Motor neuron (in vitro differentiated cells): ENCODE measurements around the gene TRDN. TPM values are rescaled to one million over a fixed set of nuclear protein-coding genes. Genes with fewer than 3 reads are reported as not detected.
"Not testable (repeated sequence)": the region's sequence is repeated elsewhere in the genome, so short reads cannot be mapped to it uniquely, and the experiment has no call there.

Experiments
- ATAC-seq, 8 experiments: fragments of 200-7000 bp; cut with Tn5 transposase; replicated peaks in 6 of 8; 2 replicates each; pipeline ENCODE4 v1.8.0; 2021; ENCODE audit warnings: mild to moderate bottlenecking in 8 of 8, moderate library complexity in 8 of 8
- H3K27ac ChIP-seq, 2 donors: fragments of 250-450 bp; sonication (Bioruptor Pico); 2 replicates each; pipeline ENCODE4 v1.9.0; 2021; ENCODE audit warnings: antibody characterized with exemption in 2 of 2, mild to moderate bottlenecking in 2 of 2, moderate library complexity in 1 of 2
- H3K4me1 ChIP-seq, 2 donors: fragments of 250-450 bp; sonication (Bioruptor Pico); replicated peaks in 1 of 2; 2 replicates each; pipeline ENCODE4 v1.6.1; 2021; ENCODE audit warnings: antibody characterized with exemption in 2 of 2, mild to moderate bottlenecking in 2 of 2, moderate library complexity in 1 of 2
- H3K4me3 ChIP-seq, 5 donors: fragments of 250-450 bp; sonication (Bioruptor Pico); 2 replicates each; pipeline ENCODE4 v1.9.0; 2021; ENCODE audit warnings: antibody characterized with exemption in 5 of 5, mild to moderate bottlenecking in 5 of 5, moderate library complexity in 4 of 5
- WGBS, 10 experiments: fragments of 450-650 bp; shearing (Covaris generic); methylation state at CpG; one replicate each; pipeline ENCODE4 v1.0.0; 2022; 5-methylcytosine and 5-hydroxymethylcytosine counted together
- in situ Hi-C, 9 experiments: fragments of 400-800 bp; cut with MboI; loops; one replicate each; pipeline ENCODE4 v1.15.0; 2021; ENCODE audit warnings: low sequenced_read_pairs in 9 of 9, low pct_unique_long_range_greater_than_20kb in 2 of 9; ENCODE audit not compliant: unreplicated experiment in 9 of 9
- total RNA-seq, 8 experiments: library from RNA; unstranded; fragments of 300-600 nt; gene quantifications; 2 replicates each; pipeline versions ENCODE4 v1.2.3 to v1.2.4, GENCODE V29; 2022

TRDN gene
- total RNA-seq, 8 experiments from 2014 or later: 0.90 to 2.8 TPM; not detected in 6

DNA sequence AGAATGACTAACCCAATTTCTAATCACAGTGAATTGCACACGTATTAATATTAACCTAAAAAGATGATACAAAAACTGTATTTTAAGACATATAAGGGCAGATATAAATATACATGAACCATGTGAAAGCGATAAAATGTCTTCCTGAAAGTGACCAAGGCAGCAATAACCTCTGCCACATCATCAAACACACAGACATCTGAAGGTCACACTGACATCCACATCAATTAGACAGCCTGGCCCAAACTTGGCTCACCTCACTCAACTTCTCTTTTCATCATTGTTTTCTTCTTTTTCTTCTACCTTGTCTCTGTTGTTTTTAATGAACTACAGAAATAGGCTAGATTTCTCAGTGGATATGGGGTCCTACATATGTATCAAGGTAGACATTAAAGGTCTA is 128.5 kb downstream of the TRDN start:
- ATAC-seq: no peak
- Histone ChIP-seq H3K27ac (no peak overlapping the region), H3K4me3 (no peak overlapping the region), H3K4me1 (no peaks in the 10 kb centered on the region)
- 14 to 100% (median 47%) methylated on average over 1 to 2 of the region's 2 CpGs; no CpG with 5 or more reads in 2 of the 10 experiments for WGBS, 10 experiments
- in situ Hi-C loops: no loop called here

DNA sequence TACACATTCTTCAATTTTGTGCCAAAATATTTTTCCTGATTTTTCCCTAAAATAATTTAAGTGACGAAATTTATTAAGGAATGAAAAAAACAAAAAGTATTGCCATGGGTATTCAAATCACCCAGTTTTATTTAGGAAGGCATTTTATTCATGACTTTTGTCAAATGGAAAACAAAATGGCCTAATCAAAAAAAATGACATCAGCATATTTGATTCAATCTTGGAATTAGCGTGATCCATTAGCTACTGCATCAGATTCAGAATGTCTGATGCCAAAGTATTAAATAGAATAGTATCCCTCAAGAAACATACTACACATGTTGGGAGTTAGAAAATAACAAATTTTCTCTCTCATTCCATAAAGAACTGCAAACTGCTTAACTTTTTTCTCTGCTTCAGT is 129.2 kb downstream of the TRDN start:
- in situ Hi-C loops: no loop called here
- no peak for ATAC-seq
- Histone ChIP-seq H3K4me1 (no peaks in the 10 kb centered on the region), H3K4me3 (no peak overlapping the region), H3K27ac (no peak overlapping the region)
- 0 to 75% (median 45%) methylated on average over 2 of the region's 2 CpGs for WGBS, 10 experiments

DNA sequence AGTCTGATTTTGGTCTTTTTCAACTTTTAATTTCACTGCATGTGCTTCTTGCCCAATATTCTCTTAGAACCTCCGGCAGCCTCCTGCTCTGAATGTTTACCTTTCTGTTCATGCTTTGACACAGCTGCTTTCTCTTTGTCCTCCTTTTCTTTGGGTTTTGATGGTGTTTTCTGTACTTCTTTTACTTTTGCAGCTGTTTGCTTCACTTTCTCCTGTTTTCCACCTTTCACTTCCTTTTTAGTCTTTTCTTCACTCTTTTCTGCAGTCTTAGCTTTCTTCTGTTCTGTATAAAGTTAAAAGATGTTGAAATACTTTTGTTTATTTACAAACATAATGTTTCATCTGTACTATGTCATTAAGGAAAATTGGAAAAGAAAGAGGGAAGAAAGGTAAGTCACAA is 133.1 kb downstream of the TRDN start:
- WGBS, 10 experiments: 7 to 100% (median 71%) methylated on average over 1 of the region's 1 CpG; no CpG with 5 or more reads in 1 of the 10 experiments
- Histone ChIP-seq H3K4me3 (no peak overlapping the region), H3K27ac (no peak overlapping the region), H3K4me1 (no peaks in the 10 kb centered on the region)
- in situ Hi-C loops: no loop called here
- ATAC-seq: no peak

DNA sequence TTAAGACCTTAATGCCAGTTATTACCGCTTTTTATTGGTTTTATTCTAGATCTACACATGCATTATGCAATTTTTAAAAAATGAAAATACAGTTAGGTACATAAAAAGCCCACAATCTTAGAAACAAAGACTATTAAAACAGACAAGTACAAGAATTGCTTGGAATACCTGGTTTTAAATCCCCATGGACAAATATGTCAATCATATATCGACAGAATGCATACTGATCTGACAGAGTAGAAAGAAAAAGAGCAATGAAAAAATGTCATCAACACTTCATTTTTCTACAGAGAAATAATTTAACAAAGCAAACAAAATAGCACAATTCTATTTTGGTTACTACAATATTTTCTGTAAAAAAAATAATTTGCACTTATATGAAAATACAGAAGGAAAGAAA is 139.7 kb downstream of the TRDN start:
- in situ Hi-C loops: no loop called here
- no peak overlapping the region for H3K4me3 ChIP-seq
- WGBS, 10 experiments: 32 to 100% (median 84%) methylated on average over 1 to 2 of the region's 2 CpGs
- H3K4me1 ChIP-seq: no peaks in the 10 kb centered on the region
- no peak overlapping the region for H3K27ac ChIP-seq
- ATAC-seq: no peak

DNA sequence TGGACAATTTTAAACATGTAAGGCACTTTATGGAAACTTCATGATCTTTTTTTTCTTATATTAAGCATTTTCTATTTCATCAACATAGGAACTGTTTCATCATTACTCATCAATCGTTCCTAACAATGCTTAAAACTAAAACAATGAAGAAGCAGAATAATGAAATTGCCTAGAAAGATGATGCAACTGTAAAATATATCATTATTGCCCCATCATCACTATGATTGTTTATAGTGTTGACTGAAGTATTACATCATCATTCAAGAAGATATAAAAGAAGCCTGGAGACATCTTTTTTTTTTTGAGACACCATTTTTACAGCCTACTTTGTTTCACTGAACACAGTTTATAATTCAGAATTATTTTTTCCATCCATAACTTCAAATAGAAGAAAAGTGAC is 147.2 kb downstream of the TRDN start:
- in situ Hi-C loops: no loop called here
- 0 to 100% (median 45%) methylated on average over 1 of the region's 1 CpG for WGBS, 10 experiments
- no peak overlapping the region for H3K27ac ChIP-seq
- H3K4me1 ChIP-seq: no peaks in the 10 kb centered on the region
- peak in 2 of 8 experiments; percentile 25 to 37 for ATAC-seq
- no peak overlapping the region for H3K4me3 ChIP-seq

DNA sequence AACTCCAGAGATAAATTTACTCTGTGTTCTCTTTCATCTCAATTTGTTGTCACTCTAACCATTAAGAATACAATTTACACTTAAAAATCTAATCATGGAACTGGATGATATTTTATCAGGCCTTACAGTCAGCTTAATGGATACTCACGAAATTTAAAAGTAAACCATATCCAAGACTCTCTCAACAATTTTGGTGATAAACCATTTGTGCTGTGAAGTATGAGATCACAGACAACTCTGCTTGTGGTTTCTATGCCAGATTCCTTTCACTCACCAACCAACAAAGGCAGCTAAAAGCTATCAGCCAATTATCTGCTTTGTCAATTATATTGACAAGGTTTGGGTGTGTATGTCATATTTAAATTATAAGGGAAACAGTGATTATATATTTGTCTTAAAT is 155.8 kb downstream of the TRDN start:
- in situ Hi-C loops: no loop called here
- Histone ChIP-seq H3K4me1 (no peaks in the 10 kb centered on the region), H3K4me3 (no peak overlapping the region), H3K27ac (no peak overlapping the region)
- no peak for ATAC-seq
- WGBS, 10 experiments: 0 to 100% (median 59%) methylated on average over 1 of the region's 1 CpG; no CpG with 5 or more reads in 4 of the 10 experiments

DNA sequence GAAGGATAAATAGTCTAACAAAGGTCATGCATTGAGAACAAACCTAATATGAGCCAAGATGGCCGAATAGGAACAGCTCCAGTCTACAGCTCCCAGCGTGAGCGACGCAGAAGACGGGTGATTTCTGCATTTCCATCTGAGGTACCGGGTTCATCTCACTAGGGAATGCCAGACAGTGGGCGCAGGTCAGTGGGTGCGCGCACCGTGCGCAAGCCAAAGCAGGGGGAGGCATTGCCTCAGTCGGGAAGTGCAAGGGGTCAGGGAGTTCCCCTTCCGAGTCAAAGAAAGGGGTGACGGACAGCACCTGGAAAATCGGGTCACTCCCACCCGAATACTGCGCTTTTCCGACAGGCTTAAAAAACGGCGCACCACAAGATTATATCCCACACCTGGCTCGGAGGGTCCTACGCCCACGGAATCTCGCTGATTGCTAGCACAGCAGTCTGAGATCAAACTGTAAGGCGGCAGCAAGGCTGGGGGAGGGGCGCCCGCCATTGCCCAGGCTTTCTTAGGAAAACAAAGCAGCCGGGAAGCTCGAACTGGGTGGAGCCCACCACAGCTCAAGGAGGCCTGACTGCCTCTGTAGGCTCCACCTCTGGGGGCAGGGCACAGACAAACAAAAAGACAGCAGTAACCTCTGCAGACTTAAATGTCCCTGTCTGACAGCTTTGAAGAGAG is 164.6 kb downstream of the TRDN start:
- 0 to 100% (median 63%) methylated on average over 1 to 5 of the region's 29 CpGs; no CpG with 5 or more reads in 4 of the 10 experiments for WGBS, 10 experiments
- H3K4me1 ChIP-seq, ATAC-seq, H3K27ac ChIP-seq, H3K4me3 ChIP-seq, in situ Hi-C loops: not testable (repeated sequence)

DNA sequence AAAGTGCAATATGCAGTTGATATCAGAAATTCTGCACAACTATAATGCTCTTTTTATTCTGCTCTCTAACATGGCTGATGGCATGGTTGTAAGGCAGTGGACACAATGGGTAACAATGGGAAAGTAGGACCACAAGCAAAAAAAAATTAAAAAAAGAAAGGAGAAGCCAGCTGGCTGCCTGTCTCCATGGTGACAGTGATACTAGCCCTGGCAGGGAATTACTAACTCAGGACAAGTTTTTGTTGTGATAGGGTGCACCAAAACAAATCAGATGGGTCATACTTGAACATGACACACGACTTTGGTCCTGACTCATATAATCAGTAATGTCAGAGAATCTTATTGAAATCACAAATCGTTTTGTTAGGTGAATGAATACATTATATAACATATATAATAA is 169.4 kb downstream of the TRDN start:
- peaks cover 0 to 4% of the 10 kb centered on the region in 2 donors for H3K4me1 ChIP-seq
- ATAC-seq: peak in 5 of 8 experiments; percentile 57 to 77 (median 66)
- no peak overlapping the region for H3K4me3 ChIP-seq
- H3K27ac ChIP-seq: no peak overlapping the region
- 0 to 67% (median 45%) methylated on average over 1 to 2 of the region's 2 CpGs; no CpG with 5 or more reads in 3 of the 10 experiments for WGBS, 10 experiments
- in situ Hi-C loops: no loop called here

DNA sequence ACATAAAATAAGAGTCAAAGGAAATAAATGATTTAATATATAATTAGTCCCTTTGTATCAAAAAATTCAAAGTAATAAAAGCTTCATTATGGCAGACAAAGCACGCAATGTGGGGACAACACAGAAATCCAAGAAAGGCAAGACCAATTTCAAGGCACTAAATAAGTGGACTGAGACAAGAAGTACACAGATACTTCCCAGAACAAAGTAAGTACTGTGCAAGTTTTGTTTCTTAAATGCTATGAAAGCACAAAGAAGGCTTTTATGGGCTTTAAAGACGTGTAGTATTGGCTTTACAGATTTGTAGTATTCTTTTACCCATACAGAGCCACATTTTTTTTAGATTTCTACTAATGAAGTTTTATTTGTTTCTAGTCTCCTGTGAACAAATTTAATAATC is 174.6 kb downstream of the TRDN start:
- no peak overlapping the region for H3K27ac ChIP-seq
- ATAC-seq: no peak
- 0 to 92% (median 48%) methylated on average over 1 to 2 of the region's 2 CpGs for WGBS, 10 experiments
- in situ Hi-C loops: no loop called here
- H3K4me3 ChIP-seq: no peak overlapping the region
- H3K4me1 ChIP-seq: peaks cover 0 to 2% of the 10 kb centered on the region in 2 donors

DNA sequence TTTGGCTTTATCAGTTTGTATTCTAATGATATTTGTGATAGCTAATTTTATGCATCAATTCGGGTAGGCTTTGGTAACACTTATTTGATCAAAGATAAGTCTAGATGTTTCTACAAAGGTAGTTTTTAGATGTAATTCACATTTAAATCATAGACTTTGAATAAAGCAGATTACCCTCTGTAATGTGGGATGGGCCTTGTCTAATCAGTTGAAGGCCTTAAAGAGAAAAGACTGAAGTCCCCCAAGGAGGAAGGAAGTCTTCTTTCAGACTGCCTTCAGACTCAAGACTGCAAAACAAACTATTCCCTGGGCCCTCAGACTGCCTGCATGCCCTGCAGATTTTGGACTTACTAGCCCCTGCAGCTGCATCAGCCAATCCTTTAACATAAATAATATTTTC is 178.5 kb downstream of the TRDN start:
- no peak overlapping the region for H3K27ac ChIP-seq
- no peaks in the 10 kb centered on the region for H3K4me1 ChIP-seq
- H3K4me3 ChIP-seq: no peak overlapping the region
- ATAC-seq: no peak
- 0 to 100% (median 88%) methylated on average over 1 of the region's 1 CpG; no CpG with 5 or more reads in 3 of the 10 experiments for WGBS, 10 experiments
- in situ Hi-C loops: no loop called here

DNA sequence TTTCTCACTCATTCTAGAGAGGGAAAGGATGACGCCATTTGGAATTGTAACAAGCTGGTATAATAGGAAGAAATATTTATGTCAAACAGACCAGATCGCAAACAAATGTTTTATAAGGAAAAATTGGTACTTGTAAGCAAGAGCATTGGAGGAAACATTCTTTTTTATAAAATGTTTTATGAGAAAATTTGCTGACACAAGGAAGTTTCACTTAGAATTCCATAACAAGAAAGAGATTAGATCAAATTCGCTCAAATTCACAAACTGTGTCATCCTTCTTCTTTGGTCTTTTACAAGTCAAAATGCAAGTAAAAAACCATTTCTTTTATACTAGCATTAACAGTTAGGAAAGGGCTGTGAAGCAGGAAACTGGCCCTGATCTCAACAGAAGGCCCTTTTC is 179.9 kb downstream of the TRDN start:
- in situ Hi-C loops: no loop called here
- ATAC-seq: no peak
- Histone ChIP-seq H3K4me1 (no peaks in the 10 kb centered on the region), H3K27ac (no peak overlapping the region), H3K4me3 (no peak overlapping the region)
- 19 to 100% (median 91%) methylated on average over 2 to 3 of the region's 3 CpGs for WGBS, 10 experiments

DNA sequence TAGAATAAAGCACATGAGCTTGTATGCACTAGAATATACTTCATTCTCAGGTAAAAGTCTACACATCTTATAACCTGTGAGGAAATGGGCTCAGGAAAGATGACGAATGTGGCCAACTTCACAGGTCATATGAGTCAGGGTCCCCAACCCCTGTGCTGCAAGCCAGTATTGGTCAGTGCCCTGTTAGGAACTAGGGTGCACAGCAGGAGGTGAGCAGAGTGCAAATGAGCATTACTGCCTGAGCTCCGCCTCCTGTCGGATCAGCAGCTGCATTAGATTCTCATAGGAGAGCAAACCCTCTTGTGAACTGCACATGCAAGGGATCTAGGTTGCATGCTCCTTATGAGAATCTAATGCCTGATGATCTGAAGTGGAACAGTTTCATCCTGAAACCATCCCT is 182.3 kb downstream of the TRDN start:
- H3K4me3 ChIP-seq: no peak overlapping the region
- in situ Hi-C loops: no loop called here
- 27 to 100% (median 87%) methylated on average over 2 to 3 of the region's 3 CpGs; no CpG with 5 or more reads in 4 of the 10 experiments for WGBS, 10 experiments
- H3K4me1 ChIP-seq: no peaks in the 10 kb centered on the region
- H3K27ac ChIP-seq: no peak overlapping the region
- no peak for ATAC-seq

DNA sequence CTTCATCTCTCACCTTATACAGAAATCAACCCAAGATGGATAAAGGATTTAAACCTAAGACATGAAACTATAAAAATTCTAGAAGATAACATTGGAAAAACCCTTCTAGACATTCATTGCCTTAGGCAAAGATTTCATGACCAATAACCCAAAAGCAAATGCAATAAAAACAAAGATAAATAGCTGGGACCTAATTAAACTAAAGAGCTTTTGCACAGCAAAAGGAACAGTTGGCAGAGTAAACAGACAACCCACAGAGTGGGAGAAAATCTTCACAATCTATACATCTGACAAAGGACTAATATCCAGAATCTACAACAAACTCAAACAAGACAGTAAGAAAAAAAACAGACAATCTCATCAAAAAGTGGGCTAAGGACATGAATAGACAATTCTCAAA is 183.7 kb downstream of the TRDN start:
- H3K4me3 ChIP-seq, in situ Hi-C loops, H3K4me1 ChIP-seq, H3K27ac ChIP-seq, ATAC-seq: not testable (repeated sequence)

DNA sequence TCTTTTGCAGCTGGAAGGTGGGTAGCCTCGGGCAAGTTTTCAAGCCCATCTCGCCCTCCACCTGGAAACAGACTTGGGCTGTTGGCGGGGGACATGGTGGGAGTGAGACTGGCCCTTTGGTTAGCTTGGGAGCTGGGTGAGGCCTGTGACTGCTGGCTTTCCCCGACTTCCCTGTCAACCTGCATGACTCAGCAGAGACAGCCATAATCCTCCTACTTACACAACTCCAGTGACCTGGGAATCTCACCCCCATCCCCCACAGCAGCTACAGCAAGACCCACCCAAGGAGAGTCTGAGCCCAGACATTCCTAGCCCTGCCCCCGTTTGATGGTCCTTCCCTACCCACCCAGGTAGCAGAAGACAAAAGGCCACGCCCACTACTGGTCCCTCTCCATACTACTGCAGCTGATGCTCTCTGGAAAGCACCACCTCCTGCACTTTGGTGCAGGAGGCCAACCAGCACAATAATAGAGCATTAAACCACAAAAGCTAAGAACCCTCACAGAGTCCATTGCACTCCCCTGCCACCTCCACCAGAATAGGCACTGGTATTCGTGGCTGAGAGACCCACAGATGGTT is 188.4 kb downstream of the TRDN start:
- no peaks in the 10 kb centered on the region for H3K4me1 ChIP-seq
- in situ Hi-C loops: no loop called here
- ATAC-seq: no peak
- H3K27ac ChIP-seq: no peak overlapping the region
- 0 to 100% (median 60%) methylated on average over 1 to 4 of the region's 7 CpGs; no CpG with 5 or more reads in 5 of the 10 experiments for WGBS, 10 experiments
- H3K4me3 ChIP-seq: no peak overlapping the region
